HEK293 (cell line): ENCODE measurements around the gene CLEC6A.
"Not testable (repeated sequence)": the region's sequence is repeated elsewhere in the genome, so short reads cannot be mapped to it uniquely, and the experiment has no call there.

Experiments
- CTCF ChIA-PET: fragments of 350-600 bp; formaldehyde crosslinking; extraction: SDS; loops from one replicate; lab custom pipeline; 2021; ENCODE audit warnings: antibody characterized with exemption; lab: Yijun Ruan, JAX
- POLR2A ChIA-PET: fragments of 300-600 bp; formaldehyde crosslinking; extraction: SDS; loops from one replicate; lab custom pipeline; 2020; ENCODE audit warnings: antibody characterized with exemption, inconsistent platforms; lab: Yijun Ruan, JAX
- H3K27ac ChIP-seq: fragments of 200-500 bp; sonication (Bioruptor generic); 2 replicates; pipeline ENCODE4 v1.5.1; 2014; ENCODE audit warnings: low read depth, low read length, control low read depth, inconsistent platforms; ENCODE audit errors: extremely low read depth
- H3K36me3 ChIP-seq, 2 experiments: fragments of 200-500 bp in 1 of 2; sonication (Bioruptor generic) in 1 of 2; 1 replicate in 1 of 2; 2 replicates in 1 of 2; pipeline ENCODE4 v1.5.1; 2014 to 2017; ENCODE audit warnings: inconsistent platforms in 2 of 2, low read length in 2 of 2; ENCODE audit not compliant: control insufficient read depth in 2 of 2, insufficient read depth in 1 of 2
- H3K4me1 ChIP-seq: fragments of 200-500 bp; sonication (Bioruptor generic); 2 replicates; pipeline ENCODE4 v1.5.1; 2014; ENCODE audit warnings: mild to moderate bottlenecking, low read length, inconsistent platforms; ENCODE audit not compliant: control insufficient read depth, insufficient read depth
- H3K4me3 ChIP-seq: 2 replicates; pipeline ENCODE4 v1.5.1; 2011; ENCODE audit warnings: low read depth, mild to moderate bottlenecking, control low read depth, low read length, moderate library complexity
- H3K9me3 ChIP-seq: fragments of 200-500 bp; sonication (Bioruptor generic); 2 replicates; pipeline ENCODE4 v1.5.1; 2014; ENCODE audit warnings: low read depth, low read length, inconsistent platforms; ENCODE audit not compliant: control insufficient read depth, insufficient read depth
- MYNN ChIP-seq: fragments of 450-650 bp; formaldehyde crosslinking; IDR thresholded peaks from 2 replicates; pipeline ENCODE4 v1.5.1; 2016; ENCODE audit warnings: missing biosample characterization, missing genetic modification characterization, borderline replicate concordance
- RBAK ChIP-seq: fragments of 450-650 bp; formaldehyde crosslinking; IDR thresholded peaks from 2 replicates; pipeline ENCODE4 v1.5.1; 2016; ENCODE audit warnings: missing biosample characterization, missing genetic modification characterization
- SETDB1 ChIP-seq: IDR thresholded peaks from one replicate; pipeline ENCODE4 v1.6.1; 2017; ENCODE audit warnings: mild to moderate bottlenecking, low read length, moderate library complexity, mixed read lengths; ENCODE audit not compliant: insufficient read length
- TCF7L2 ChIP-seq: IDR thresholded peaks from 2 replicates; pipeline ENCODE4 v1.6.1; 2011; ENCODE audit warnings: low read depth, mild to moderate bottlenecking, inconsistent platforms, low read length, moderate library complexity, borderline replicate concordance
- YY2 ChIP-seq: fragments of 450-650 bp; formaldehyde crosslinking; IDR thresholded peaks from 2 replicates; pipeline ENCODE4 v1.5.1; 2016; ENCODE audit warnings: missing biosample characterization, missing genetic modification characterization
- ZBTB48 ChIP-seq: fragments of 450-650 bp; formaldehyde crosslinking; IDR thresholded peaks from 2 replicates; pipeline ENCODE4 v1.5.1; 2016; ENCODE audit warnings: missing biosample characterization, missing genetic modification characterization
- ZNF248 ChIP-seq: fragments of 450-650 bp; formaldehyde crosslinking; IDR thresholded peaks from 2 replicates; pipeline ENCODE4 v1.5.1; 2017; ENCODE audit warnings: missing biosample characterization, missing genetic modification characterization
- ZNF394 ChIP-seq: fragments of 450-650 bp; formaldehyde crosslinking; IDR thresholded peaks from 2 replicates; pipeline ENCODE4 v1.5.1; 2016; ENCODE audit warnings: missing biosample characterization, missing genetic modification characterization, mild to moderate bottlenecking, moderate library complexity, borderline replicate concordance
- ZNF513 ChIP-seq: fragments of 450-650 bp; IDR thresholded peaks from 2 replicates; pipeline ENCODE4 v1.5.1; 2018; ENCODE audit warnings: missing biosample characterization, missing genetic modification characterization
- ZNF548 ChIP-seq: fragments of 450-650 bp; formaldehyde crosslinking; IDR thresholded peaks from 2 replicates; pipeline ENCODE4 v1.5.1; 2016; ENCODE audit warnings: missing biosample characterization, missing genetic modification characterization
- ZNF549 ChIP-seq: fragments of 450-650 bp; IDR thresholded peaks from 2 replicates; pipeline ENCODE4 v1.5.1; 2018; ENCODE audit warnings: missing biosample characterization, missing genetic modification characterization, mild to moderate bottlenecking, inconsistent platforms, moderate library complexity
- ZNF585B ChIP-seq: fragments of 450-650 bp; formaldehyde crosslinking; IDR thresholded peaks from 2 replicates; pipeline ENCODE4 v1.5.1; 2016; ENCODE audit warnings: missing biosample characterization, missing genetic modification characterization
- ZNF610 ChIP-seq: fragments of 450-650 bp; formaldehyde crosslinking; IDR thresholded peaks from 2 replicates; pipeline ENCODE4 v1.5.1; 2016; ENCODE audit warnings: missing biosample characterization, missing genetic modification characterization, borderline replicate concordance
- ZNF776 ChIP-seq: fragments of 450-650 bp; formaldehyde crosslinking; IDR thresholded peaks from 2 replicates; pipeline ENCODE4 v1.5.0; 2017; ENCODE audit warnings: missing biosample characterization, missing genetic modification characterization, borderline replicate concordance
- ZNF792 ChIP-seq: fragments of 450-650 bp; formaldehyde crosslinking; IDR thresholded peaks from 2 replicates; pipeline ENCODE4 v1.5.1; 2016; ENCODE audit warnings: missing biosample characterization, missing genetic modification characterization
- ZNF830 ChIP-seq: fragments of 450-650 bp; IDR thresholded peaks from 2 replicates; pipeline ENCODE4 v1.5.0; 2018; ENCODE audit warnings: missing biosample characterization, missing genetic modification characterization, low read depth, mild to moderate bottlenecking, moderate library complexity
- ZNF843 ChIP-seq: fragments of 450-650 bp; formaldehyde crosslinking; IDR thresholded peaks from 2 replicates; pipeline ENCODE4 v1.5.1; 2016; ENCODE audit warnings: missing biosample characterization, missing genetic modification characterization
- ZSCAN16 ChIP-seq: fragments of 450-650 bp; formaldehyde crosslinking; IDR thresholded peaks from 2 replicates; pipeline ENCODE4 v1.5.1; 2016; ENCODE audit warnings: missing biosample characterization, missing genetic modification characterization
- ZSCAN23 ChIP-seq: fragments of 450-650 bp; formaldehyde crosslinking; IDR thresholded peaks from 2 replicates; pipeline ENCODE4 v1.5.1; 2016; ENCODE audit warnings: missing biosample characterization, missing genetic modification characterization
- TF ChIP-seq, protein P1 (sequence below): fragments of 450-650 bp; formaldehyde crosslinking; IDR thresholded peaks from 2 replicates; pipeline ENCODE4 v1.5.1; 2016; ENCODE audit warnings: missing biosample characterization, missing genetic modification characterization
- TF ChIP-seq, protein P2 (sequence below): fragments of 450-650 bp; formaldehyde crosslinking; IDR thresholded peaks from 2 replicates; pipeline ENCODE4; 2016; ENCODE audit warnings: missing biosample characterization, missing genetic modification characterization
- TF ChIP-seq, protein P3 (sequence below): fragments of 450-650 bp; formaldehyde crosslinking; IDR thresholded peaks from 2 replicates; pipeline ENCODE4 v1.5.1; 2017; ENCODE audit warnings: missing biosample characterization, missing genetic modification characterization

Gene CLEC6A

DNA sequence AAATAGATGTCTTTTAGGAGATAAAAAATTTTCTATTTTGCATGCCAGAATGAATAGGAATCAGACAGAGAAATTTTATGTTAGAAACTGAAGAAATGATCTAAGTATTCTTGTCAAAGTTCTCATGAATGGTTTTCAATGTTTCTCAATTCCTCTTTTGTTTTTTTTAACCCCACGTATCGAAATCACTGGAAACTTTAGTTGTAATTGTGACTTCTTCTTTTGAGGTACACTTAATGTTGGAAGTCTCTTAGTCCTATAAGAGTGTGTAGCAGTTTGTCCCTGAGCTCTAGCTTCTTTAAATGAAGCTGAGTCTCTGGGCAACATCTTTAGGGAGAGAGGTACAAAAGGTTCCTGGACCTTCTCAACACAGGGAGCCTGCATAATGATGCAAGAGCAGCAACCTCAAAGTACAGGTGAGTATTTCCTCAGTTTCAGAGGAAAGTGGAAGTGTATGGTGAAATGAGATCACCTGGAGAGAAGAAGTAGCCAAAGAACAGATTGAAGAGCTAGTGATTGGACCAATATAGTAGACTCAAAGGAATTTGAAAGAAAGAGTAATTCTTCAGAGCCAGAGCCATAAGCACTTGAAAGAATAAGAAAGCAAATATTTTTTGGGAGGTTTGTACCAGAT, at the start of gene CLEC6A:
CLEC6A (plus strand) TSS at position 236 of the 634 bp plus-strand sequence; CDS start at position 386, 150 bp downstream.
- no peaks in the 10 kb centered on the region for H3K4me1 ChIP-seq
- H3K36me3 ChIP-seq, result no peaks in the 10 kb centered on the region
- no peaks in the 10 kb centered on the region for H3K9me3 ChIP-seq
- ChIA-PET CTCF (interaction anchor here (0.6 kb wide), 1 partner anchor 594 kb away, joined by 3 read pairs; no protein-coding TSS in a partner anchor), POLR2A (no interaction called here)
- no peak within 1 kb of the TSS for H3K27ac ChIP-seq
- H3K4me3 ChIP-seq, result no peak within 1 kb of the TSS
- no peak for TF ChIP-seq ZNF830
- TF ChIP-seq, protein P1, sequence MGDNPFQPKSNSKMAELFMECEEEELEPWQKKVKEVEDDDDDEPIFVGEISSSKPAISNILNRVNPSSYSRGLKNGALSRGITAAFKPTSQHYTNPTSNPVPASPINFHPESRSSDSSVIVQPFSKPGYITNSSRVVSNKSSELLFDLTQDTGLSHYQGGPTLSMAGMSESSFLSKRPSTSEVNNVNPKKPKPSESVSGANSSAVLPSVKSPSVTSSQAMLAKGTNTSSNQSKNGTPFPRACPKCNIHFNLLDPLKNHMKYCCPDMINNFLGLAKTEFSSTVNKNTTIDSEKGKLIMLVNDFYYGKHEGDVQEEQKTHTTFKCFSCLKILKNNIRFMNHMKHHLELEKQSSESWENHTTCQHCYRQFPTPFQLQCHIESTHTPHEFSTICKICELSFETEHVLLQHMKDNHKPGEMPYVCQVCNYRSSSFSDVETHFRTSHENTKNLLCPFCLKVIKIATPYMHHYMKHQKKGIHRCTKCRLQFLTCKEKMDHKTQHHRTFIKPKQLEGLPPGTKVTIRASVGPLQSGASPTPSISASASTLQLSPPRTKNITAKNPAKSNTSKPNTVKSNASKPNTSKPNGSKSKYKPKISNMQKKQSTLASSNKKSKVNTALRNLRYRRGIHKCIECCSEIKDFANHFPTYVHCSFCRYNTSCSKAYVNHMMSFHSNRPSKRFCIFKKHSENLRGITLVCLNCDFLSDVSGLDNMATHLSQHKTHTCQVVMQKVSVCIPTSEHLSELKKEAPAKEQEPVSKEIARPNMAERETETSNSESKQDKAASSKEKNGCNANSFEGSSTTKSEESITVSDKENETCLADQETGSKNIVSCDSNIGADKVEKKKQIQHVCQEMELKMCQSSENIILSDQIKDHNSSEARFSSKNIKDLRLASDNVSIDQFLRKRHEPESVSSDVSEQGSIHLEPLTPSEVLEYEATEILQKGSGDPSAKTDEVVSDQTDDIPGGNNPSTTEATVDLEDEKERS (tag by site-specific recombination), result no peak
- TF ChIP-seq, protein P2, sequence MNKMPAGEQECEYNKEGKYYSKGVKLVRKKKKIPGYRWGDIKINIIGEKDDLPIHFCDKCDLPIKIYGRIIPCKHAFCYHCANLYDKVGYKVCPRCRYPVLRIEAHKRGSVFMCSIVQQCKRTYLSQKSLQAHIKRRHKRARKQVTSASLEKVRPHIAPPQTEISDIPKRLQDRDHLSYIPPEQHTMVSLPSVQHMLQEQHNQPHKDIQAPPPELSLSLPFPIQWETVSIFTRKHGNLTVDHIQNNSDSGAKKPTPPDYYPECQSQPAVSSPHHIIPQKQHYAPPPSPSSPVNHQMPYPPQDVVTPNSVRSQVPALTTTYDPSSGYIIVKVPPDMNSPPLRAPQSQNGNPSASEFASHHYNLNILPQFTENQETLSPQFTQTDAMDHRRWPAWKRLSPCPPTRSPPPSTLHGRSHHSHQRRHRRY (tag by site-specific recombination), result no peak
- TF ChIP-seq ZNF585B (tag by site-specific recombination), result no peak
- no peak for TF ChIP-seq ZNF776
- TF ChIP-seq YY2 (tag by site-specific recombination), result no peak
- TF ChIP-seq ZNF248, result no peak
- no peak for TF ChIP-seq ZNF792 (tag by site-specific recombination)
- no peak for TF ChIP-seq ZNF549 (tag by site-specific recombination)
- no peak for TF ChIP-seq ZNF843 (tag by site-specific recombination)
- TF ChIP-seq ZBTB48 (tag by site-specific recombination), result no peak
- no peak for TF ChIP-seq ZNF610 (tag by site-specific recombination)
- no peak for TF ChIP-seq ZSCAN23 (tag by site-specific recombination)
- no peak for TF ChIP-seq TCF7L2
- TF ChIP-seq SETDB1, result no peak
- no peak for TF ChIP-seq ZNF394 (tag by site-specific recombination)

DNA sequence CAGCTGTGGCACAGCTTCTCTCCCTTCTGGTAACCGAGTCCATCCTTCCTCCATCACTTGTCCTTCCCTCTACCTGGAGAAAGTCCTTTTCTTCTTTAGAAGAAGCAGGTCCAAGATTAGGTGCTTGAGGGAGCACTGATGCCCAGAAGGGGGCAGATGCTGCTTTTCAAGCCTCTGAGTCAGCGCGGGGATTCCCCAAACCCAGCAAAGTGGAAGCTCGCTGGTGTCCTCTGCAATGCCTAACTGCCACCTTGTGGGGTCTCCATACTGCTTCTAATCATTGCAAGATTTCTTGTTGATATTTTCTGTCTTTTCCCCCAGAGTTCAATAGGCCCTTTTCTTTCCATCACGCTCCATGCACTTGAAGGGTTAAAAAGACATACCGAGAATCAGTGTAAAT, 36.2 kb upstream of the CLEC6A start:
- H3K27ac ChIP-seq, CTCF ChIA-PET, POLR2A ChIA-PET, H3K9me3 ChIP-seq, H3K4me1 ChIP-seq, H3K4me3 ChIP-seq, H3K36me3 ChIP-seq: not testable (repeated sequence)

DNA sequence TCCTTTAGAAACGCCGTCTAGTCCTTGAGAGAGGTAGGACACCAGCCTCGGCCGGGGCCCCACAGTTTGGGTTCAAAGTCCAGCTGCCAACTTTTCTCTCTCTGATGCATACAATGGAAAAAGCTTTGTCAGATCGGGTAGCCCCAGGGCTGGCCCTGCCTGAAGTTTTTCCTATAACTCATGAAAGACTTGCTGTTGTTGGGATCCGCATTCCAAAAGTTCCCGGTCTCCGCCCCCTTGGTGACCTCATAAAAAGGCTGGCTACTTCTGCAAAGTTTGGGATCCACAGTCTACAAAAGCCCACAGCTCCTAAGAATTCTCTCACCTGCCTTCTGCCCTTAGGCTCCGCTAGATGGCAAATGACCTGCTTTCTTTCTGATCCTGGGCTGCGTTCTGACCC, 35.3 kb upstream of the CLEC6A start:
- no peaks in the 10 kb centered on the region for H3K9me3 ChIP-seq
- ChIA-PET CTCF (no interaction called here), POLR2A (no interaction called here)
- no peak overlapping the region for H3K27ac ChIP-seq
- no peaks in the 10 kb centered on the region for H3K4me1 ChIP-seq
- no peaks in the 10 kb centered on the region for H3K36me3 ChIP-seq
- TF ChIP-seq ZSCAN16 (tag by site-specific recombination) (no peak), ZNF548 (tag by site-specific recombination) (no peak), ZNF513 (no peak), ZBTB48 (tag by site-specific recombination) (no peak), RBAK (tag by site-specific recombination) (no peak), MYNN (tag by site-specific recombination) (no peak)
- TF ChIP-seq, protein P3, sequence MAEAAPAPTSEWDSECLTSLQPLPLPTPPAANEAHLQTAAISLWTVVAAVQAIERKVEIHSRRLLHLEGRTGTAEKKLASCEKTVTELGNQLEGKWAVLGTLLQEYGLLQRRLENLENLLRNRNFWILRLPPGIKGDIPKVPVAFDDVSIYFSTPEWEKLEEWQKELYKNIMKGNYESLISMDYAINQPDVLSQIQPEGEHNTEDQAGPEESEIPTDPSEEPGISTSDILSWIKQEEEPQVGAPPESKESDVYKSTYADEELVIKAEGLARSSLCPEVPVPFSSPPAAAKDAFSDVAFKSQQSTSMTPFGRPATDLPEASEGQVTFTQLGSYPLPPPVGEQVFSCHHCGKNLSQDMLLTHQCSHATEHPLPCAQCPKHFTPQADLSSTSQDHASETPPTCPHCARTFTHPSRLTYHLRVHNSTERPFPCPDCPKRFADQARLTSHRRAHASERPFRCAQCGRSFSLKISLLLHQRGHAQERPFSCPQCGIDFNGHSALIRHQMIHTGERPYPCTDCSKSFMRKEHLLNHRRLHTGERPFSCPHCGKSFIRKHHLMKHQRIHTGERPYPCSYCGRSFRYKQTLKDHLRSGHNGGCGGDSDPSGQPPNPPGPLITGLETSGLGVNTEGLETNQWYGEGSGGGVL (tag by site-specific recombination), result no peak
- TF ChIP-seq, all 188 proteins: peak for 0
- H3K4me3 ChIP-seq, result no peak overlapping the region
